Tibial nerve (tissue), 4 donors: ENCODE results near the gene ATP2C2. TPM values are rescaled to one million over a fixed set of nuclear protein-coding genes. Genes with fewer than 3 reads are reported as not detected.

Source experiments
- DNase-seq, 2 donors: peaks; one replicate each; pipeline ENCODE4 v3.0.0-alpha.2; 2019; ENCODE audit warnings: low spot score in 2 of 2
- H3K27ac ChIP-seq, 4 donors: fragments of 200-600 bp; sonication (generic) in 3 of 4; one replicate each; pipeline ENCODE4 v1.5.1; 2017 to 2019; ENCODE audit warnings: mild to moderate bottlenecking in 1 of 4
- H3K27me3 ChIP-seq, 2 donors: fragments of 200-600 bp; sonication (generic) in 1 of 2; one replicate each; pipeline versions ENCODE4 v1.5.1 to v1.6.0; 2017 to 2019
- H3K36me3 ChIP-seq, 3 donors: fragments of 200-600 bp; sonication (generic); one replicate each; pipeline ENCODE4 v1.5.1; 2018 to 2019
- H3K4me1 ChIP-seq, 4 donors: fragments of 200-600 bp; sonication (generic) in 3 of 4; one replicate each; pipeline ENCODE4 v1.5.1; 2017 to 2019
- H3K4me3 ChIP-seq, 4 donors: fragments of 200-600 bp; sonication (generic) in 3 of 4; one replicate each; pipeline ENCODE4 v1.5.1; 2017 to 2019; ENCODE audit warnings: mild to moderate bottlenecking in 1 of 4, moderate library complexity in 1 of 4
- H3K9me3 ChIP-seq, 4 donors: fragments of 200-600 bp; sonication (generic) in 3 of 4; one replicate each; pipeline ENCODE4 v1.5.1; 2017 to 2019
- CTCF ChIP-seq, 5 experiments: fragments of 200-600 bp in 3 of 5; fragments of 450-650 bp in 2 of 5; sonication (generic) in 3 of 5; IDR thresholded peaks; one replicate each; pipeline ENCODE4 v1.5.1; 2016 to 2019; ENCODE audit warnings: antibody characterized with exemption in 5 of 5, mild to moderate bottlenecking in 3 of 5, moderate library complexity in 2 of 5
- EP300 ChIP-seq, 2 donors: sonication (generic); formaldehyde crosslinking; IDR thresholded peaks; one replicate each; pipeline ENCODE4 v1.6.1; 2017; ENCODE audit warnings: antibody characterized with exemption in 2 of 2, mild to moderate bottlenecking in 1 of 2
- POLR2A ChIP-seq, 2 donors: fragments of 450-650 bp; IDR thresholded peaks; one replicate each; pipeline ENCODE4 v1.6.1; 2017; ENCODE audit warnings: antibody characterized with exemption in 2 of 2, mild to moderate bottlenecking in 2 of 2, moderate library complexity in 2 of 2
- WGBS, 2 donors: methylation state at CpG; one replicate each; pipeline ENCODE4 v1.1.5; 2018; 5-methylcytosine and 5-hydroxymethylcytosine counted together
- total RNA-seq, 4 donors: library from RNA; depleted of rRNA; stranded (reverse); fragments of >200 nt; gene quantifications; one replicate each; pipeline ENCODE4 v1.1.0, GENCODE V29; 2016

The ATP2C2 gene
- total RNA-seq, 4 donors from 2014 or later = not detected

GRCh38 chr16:84485255-84486010, 117.1 kb downstream of the ATP2C2 start:
- no peak overlapping the region for H3K4me3 ChIP-seq
- TF ChIP-seq POLR2A (IDR thresholded peaks at IDR 0.05) = no peak
- no peak for TF ChIP-seq CTCF (IDR thresholded peaks at IDR 0.05)
- TF ChIP-seq EP300 (IDR thresholded peaks at IDR 0.05) = no peak
- H3K4me1 ChIP-seq = peaks cover 0 to 16% (median 0%) of the 10 kb centered on the region in 4 donors
- H3K36me3 ChIP-seq = peaks cover 0 to 88% (median 11%) of the 10 kb centered on the region in 3 donors
- 93 to 96% methylated on average over 16 of the region's 16 CpGs for WGBS, 2 donors
- H3K27ac ChIP-seq = no peak overlapping the region
- DNase-seq = no peak
- H3K27me3 ChIP-seq = no peaks in the 10 kb centered on the region
- H3K9me3 ChIP-seq = no peaks in the 10 kb centered on the region

GRCh38 chr16:84486126-84486525, 117.8 kb downstream of the ATP2C2 start:
- WGBS, 2 donors = 88 to 90% methylated on average over 14 of the region's 14 CpGs
- no peak for TF ChIP-seq CTCF (IDR thresholded peaks at IDR 0.05)
- no peak for TF ChIP-seq EP300 (IDR thresholded peaks at IDR 0.05)
- TF ChIP-seq POLR2A (IDR thresholded peaks at IDR 0.05) = no peak
- peaks cover 0 to 84% (median 11%) of the 10 kb centered on the region in 3 donors for H3K36me3 ChIP-seq

GRCh38 chr16:84486551-84487235, 118.4 kb downstream of the ATP2C2 start:
- Histone ChIP-seq H3K27me3 (no peaks in the 10 kb centered on the region), H3K27ac (no peak overlapping the region), H3K4me3 (no peak overlapping the region), H3K36me3 (peaks cover 0 to 80% (median 11%) of the 10 kb centered on the region in 3 donors), H3K9me3 (no peaks in the 10 kb centered on the region), H3K4me1 (peaks cover 0 to 16% (median 0%) of the 10 kb centered on the region in 4 donors)
- no peak for TF ChIP-seq POLR2A (IDR thresholded peaks at IDR 0.05)
- no peak for DNase-seq
- 87 to 89% methylated on average over 12 to 17 of the region's 17 CpGs for WGBS, 2 donors

More at GRCh38 chr16:84486126-84486525, 117.8 kb downstream of the ATP2C2 start:
- H3K4me3 ChIP-seq = no peak overlapping the region
- no peak overlapping the region for H3K27ac ChIP-seq
- no peaks in the 10 kb centered on the region for H3K9me3 ChIP-seq
- peaks cover 0 to 16% (median 0%) of the 10 kb centered on the region in 4 donors for H3K4me1 ChIP-seq
- H3K27me3 ChIP-seq = no peaks in the 10 kb centered on the region
- DNase-seq = no peak

GRCh38 chr16:84487358-84487757, 119.0 kb downstream of the ATP2C2 start:
- 85 to 88% methylated on average over 8 of the region's 8 CpGs for WGBS, 2 donors
- TF ChIP-seq CTCF (IDR thresholded peaks at IDR 0.05) = no peak
- no peak for TF ChIP-seq POLR2A (IDR thresholded peaks at IDR 0.05)
- TF ChIP-seq EP300 (IDR thresholded peaks at IDR 0.05) = no peak
- no peaks in the 10 kb centered on the region for H3K27me3 ChIP-seq
- no peaks in the 10 kb centered on the region for H3K9me3 ChIP-seq
- H3K27ac ChIP-seq = no peak overlapping the region
- peaks cover 0 to 15% (median 0%) of the 10 kb centered on the region in 4 donors for H3K4me1 ChIP-seq
- peaks cover 0 to 76% (median 11%) of the 10 kb centered on the region in 3 donors for H3K36me3 ChIP-seq
- no peak for DNase-seq
- H3K4me3 ChIP-seq = no peak overlapping the region

GRCh38 chr16:84489131-84489530, 120.8 kb downstream of the ATP2C2 start:
- H3K4me1 ChIP-seq = peaks cover 0 to 9% (median 0%) of the 10 kb centered on the region in 4 donors
- TF ChIP-seq CTCF (IDR thresholded peaks at IDR 0.05) (no peak), POLR2A (IDR thresholded peaks at IDR 0.05) (no peak), EP300 (IDR thresholded peaks at IDR 0.05) (no peak)
- no peak overlapping the region for H3K4me3 ChIP-seq
- no peak for DNase-seq
- WGBS, 2 donors = 86 to 87% methylated on average over 8 of the region's 8 CpGs
- peaks cover 0 to 76% (median 11%) of the 10 kb centered on the region in 3 donors for H3K36me3 ChIP-seq
- no peak overlapping the region for H3K27ac ChIP-seq
- no peaks in the 10 kb centered on the region for H3K27me3 ChIP-seq
- peaks cover 0 to 5% (median 0%) of the 10 kb centered on the region in 4 donors for H3K9me3 ChIP-seq
